GM12878 (cell line): Measurements from ENCODE around the gene ZDHHC17. TPM values are rescaled to one million over a fixed set of nuclear protein-coding genes. Genes with fewer than 3 reads are reported as not detected.

ENCODE experiments used
- ATF7 ChIP-seq: fragments of 450-650 bp; IDR thresholded peaks from 2 replicates; pipeline ENCODE4 v1.6.1; 2016; ENCODE audit warnings: low read depth, mild to moderate bottlenecking
- BACH1 ChIP-seq: fragments of 450-650 bp; IDR thresholded peaks from 2 replicates; pipeline ENCODE4 v1.6.1; 2017; ENCODE audit warnings: mild to moderate bottlenecking, borderline replicate concordance
- BHLHE40 ChIP-seq, 2 experiments: fragments of 450-650 bp in 1 of 2; IDR thresholded peaks; 2 replicates each; pipeline ENCODE4 v1.6.1; 2011 to 2017; ENCODE audit warnings: low read depth in 2 of 2, borderline replicate concordance in 1 of 2, improper control_type of control experiment in 1 of 2, low read length in 1 of 2, mild to moderate bottlenecking in 1 of 2
- CREM ChIP-seq: IDR thresholded peaks from 2 replicates; pipeline ENCODE4 v1.6.1; 2014; ENCODE audit warnings: antibody characterized with exemption, low read depth
- EED ChIP-seq: sonication (generic); IDR thresholded peaks from 2 replicates; pipeline ENCODE4 v1.6.1; 2016; ENCODE audit warnings: antibody characterized with exemption, low read depth
- GATAD2B ChIP-seq: fragments of 450-650 bp; conservative IDR thresholded peaks from 2 replicates; pipeline ENCODE4 v1.6.1; 2017; ENCODE audit warnings: low read depth, mild to moderate bottlenecking, moderate library complexity
- HDGF ChIP-seq: fragments of 450-650 bp; IDR thresholded peaks from 2 replicates; pipeline ENCODE4 v1.6.1; 2016; ENCODE audit warnings: antibody characterized with exemption
- IKZF1 ChIP-seq: fragments of 450-650 bp; conservative IDR thresholded peaks from 2 replicates; pipeline ENCODE4 v1.6.1; 2017; ENCODE audit warnings: antibody characterized with exemption, mild to moderate bottlenecking
- IKZF2 ChIP-seq, 2 experiments: fragments of 450-650 bp; IDR thresholded peaks; 2 replicates each; pipeline ENCODE4 v1.6.1; 2017; ENCODE audit warnings: mild to moderate bottlenecking in 2 of 2, moderate library complexity in 2 of 2
- IRF4 ChIP-seq: IDR thresholded peaks from 2 replicates; pipeline ENCODE4 v1.6.1; 2011; ENCODE audit warnings: low read depth, low read length
- MTA2 ChIP-seq: fragments of 450-650 bp; IDR thresholded peaks from 2 replicates; pipeline ENCODE4 v1.6.1; 2016; ENCODE audit warnings: low read depth, mild to moderate bottlenecking, moderate library complexity
- NBN ChIP-seq: fragments of 450-650 bp; IDR thresholded peaks from 2 replicates; pipeline ENCODE4 v1.6.1; 2016
- NFIC ChIP-seq: IDR thresholded peaks from 2 replicates; pipeline ENCODE4 v1.6.1; 2012; ENCODE audit warnings: low read depth, mild to moderate bottlenecking, inconsistent platforms, low read length, moderate library complexity
- NFYA ChIP-seq: IDR thresholded peaks from 2 replicates; pipeline ENCODE4 v1.6.1; 2011; ENCODE audit warnings: low read depth, mild to moderate bottlenecking, low read length, improper control_type of control experiment, borderline replicate concordance
- NR2C2 ChIP-seq: IDR thresholded peaks from 2 replicates; pipeline ENCODE4 v1.6.1; 2011; ENCODE audit warnings: borderline replicate concordance, low read depth; ENCODE audit not compliant: control insufficient read depth, insufficient read length
- PAX5 ChIP-seq: IDR thresholded peaks from 2 replicates; pipeline ENCODE4 v1.6.1; 2011; ENCODE audit warnings: low read depth, low read length, borderline replicate concordance
- POLR2AphosphoS5 ChIP-seq: IDR thresholded peaks from 2 replicates; pipeline ENCODE4 v1.6.1; 2011; ENCODE audit warnings: mild to moderate bottlenecking, low read length, inconsistent platforms
- RAD51 ChIP-seq: fragments of 450-650 bp; IDR thresholded peaks from 2 replicates; pipeline ENCODE4 v1.6.1; 2016; ENCODE audit warnings: moderate library complexity, mild to moderate bottlenecking, inconsistent platforms
- SRF ChIP-seq, 2 experiments: IDR thresholded peaks; 2 replicates each; pipeline ENCODE4 v1.6.1; 2011; ENCODE audit warnings: low read depth in 2 of 2, low read length in 2 of 2, mild to moderate bottlenecking in 1 of 2, moderate library complexity in 1 of 2
- ZNF274 ChIP-seq: IDR thresholded peaks from one replicate; pipeline ENCODE4 v1.8.0; 2011; ENCODE audit not compliant: insufficient read length, insufficient read depth
- polyA plus RNA-seq, 11 experiments: library from polyadenylated mRNA; depleted of rRNA in 4 of 11; unstranded in 6 of 11; stranded (reverse) in 5 of 11; fragments of >200 nt; fragmentation: Nextera tagmentation in 4 of 11; fragmentation: Illumina TruSeq in 1 of 11; extraction: Ambion mirVana in 4 of 11; extraction: Trizol in 1 of 11; gene quantifications; 1 replicate in 1 of 11; 2 replicates in 10 of 11; pipeline versions ENCODE4 v1.2.1 to v1.2.3, GENCODE V29; 2011 to 2016; ENCODE audit warnings: inconsistent platforms in 2 of 11, missing spikeins in 2 of 11, low read depth in 1 of 11
- total RNA-seq, 4 experiments: library from RNA; depleted of rRNA in 3 of 4; stranded (reverse); fragments of >200 nt in 3 of 4; fragmentation: Illumina TruSeq in 1 of 4; extraction: Trizol in 1 of 4; gene quantifications; 2 replicates each; pipeline versions ENCODE4 v1.2.1 to v1.2.3, GENCODE V29; 2013 to 2021
- TF ChIP-seq, protein P1 (sequence below): fragments of 450-650 bp; IDR thresholded peaks from 2 replicates; pipeline ENCODE4 v1.6.1; 2016; ENCODE audit warnings: mild to moderate bottlenecking
- TF ChIP-seq, protein P2 (sequence below): fragments of 450-650 bp; IDR thresholded peaks from 2 replicates; pipeline ENCODE4 v1.6.1; 2014; ENCODE audit warnings: mild to moderate bottlenecking
- TF ChIP-seq, protein P3 (sequence below): fragments of 150-350 bp; IDR thresholded peaks from 2 replicates; pipeline ENCODE4 v1.6.1; 2016; ENCODE audit warnings: low read depth, low read length
- TF ChIP-seq, protein P4 (sequence below): fragments of 450-650 bp; formaldehyde crosslinking; IDR thresholded peaks from 2 replicates; pipeline ENCODE4 v1.4.0; 2022; ENCODE audit warnings: mild to moderate bottlenecking, moderate library complexity

The ZDHHC17 gene
- total and polyA plus RNA-seq, 10 of the 15 experiments (the other 5 are each of a cell fraction or from before 2014, with no cell fraction given) = 4.3 to 50.0 (median 19.3) TPM

DNA sequence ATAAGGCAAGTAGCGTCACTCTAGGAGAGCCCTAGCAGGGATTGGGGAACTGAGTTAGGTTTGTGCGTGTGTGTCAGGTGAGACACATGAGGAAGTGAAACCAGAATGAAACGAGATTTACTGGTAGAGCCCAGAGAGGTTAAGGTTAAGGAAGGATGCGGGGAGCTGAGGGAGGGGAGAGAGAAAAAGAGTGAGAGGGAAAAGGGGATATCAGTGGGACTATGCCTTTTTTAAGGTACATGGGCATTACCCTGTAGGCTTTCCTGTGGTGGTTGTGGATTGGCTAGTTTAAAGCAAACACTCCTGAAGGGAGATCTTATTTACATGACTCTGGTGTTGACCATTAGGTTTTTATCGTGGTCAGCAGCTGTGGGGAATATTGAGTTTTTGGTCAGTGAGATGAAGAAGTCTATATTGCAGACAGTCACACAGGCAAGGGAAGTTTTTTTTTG, 13.9 kb downstream of the ZDHHC17 start (continued):
- TF ChIP-seq BHLHE40 (IDR thresholded peaks at IDR 0.05; ENCODE audit: borderline replicate concordance in 1 of 2, low read depth in 2 of 2, low read length in 1 of 2) = peak; percentile 83 to 89
- peak; percentile 89 for TF ChIP-seq IKZF1
- TF ChIP-seq IKZF2 (IDR thresholded peaks at IDR 0.05) = peak; percentile 94 to 97
- TF ChIP-seq PAX5 = peak; percentile 27; the same call in 1 of the 2 replicates
- TF ChIP-seq ZNF274 = no peak
- TF ChIP-seq NBN = peak; percentile 93
- peak; percentile 84 for TF ChIP-seq MTA2
- peak; percentile 77; the same call in 1 of the 2 replicates for TF ChIP-seq BACH1
- TF ChIP-seq, protein P1, sequence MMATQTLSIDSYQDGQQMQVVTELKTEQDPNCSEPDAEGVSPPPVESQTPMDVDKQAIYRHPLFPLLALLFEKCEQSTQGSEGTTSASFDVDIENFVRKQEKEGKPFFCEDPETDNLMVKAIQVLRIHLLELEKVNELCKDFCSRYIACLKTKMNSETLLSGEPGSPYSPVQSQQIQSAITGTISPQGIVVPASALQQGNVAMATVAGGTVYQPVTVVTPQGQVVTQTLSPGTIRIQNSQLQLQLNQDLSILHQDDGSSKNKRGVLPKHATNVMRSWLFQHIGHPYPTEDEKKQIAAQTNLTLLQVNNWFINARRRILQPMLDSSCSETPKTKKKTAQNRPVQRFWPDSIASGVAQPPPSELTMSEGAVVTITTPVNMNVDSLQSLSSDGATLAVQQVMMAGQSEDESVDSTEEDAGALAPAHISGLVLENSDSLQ = peak; percentile 65; the same call in 1 of the 2 replicates
- no peak for TF ChIP-seq NR2C2
- peak; percentile 51; the same call in 1 of the 2 replicates for TF ChIP-seq HDGF
- no peak for TF ChIP-seq NFYA
- TF ChIP-seq SRF (IDR thresholded peaks at IDR 0.05; ENCODE audit: low read depth in 2 of 2, low read length in 2 of 2) = 0 out of 4 replicates have a peak, but pooled peaks of 1 of the 2 experiments have one; percentile 30
- TF ChIP-seq EED = peak; percentile 86
- TF ChIP-seq NFIC = peak; percentile 60
- TF ChIP-seq IRF4 = peak; percentile 88
- TF ChIP-seq, protein P2, sequence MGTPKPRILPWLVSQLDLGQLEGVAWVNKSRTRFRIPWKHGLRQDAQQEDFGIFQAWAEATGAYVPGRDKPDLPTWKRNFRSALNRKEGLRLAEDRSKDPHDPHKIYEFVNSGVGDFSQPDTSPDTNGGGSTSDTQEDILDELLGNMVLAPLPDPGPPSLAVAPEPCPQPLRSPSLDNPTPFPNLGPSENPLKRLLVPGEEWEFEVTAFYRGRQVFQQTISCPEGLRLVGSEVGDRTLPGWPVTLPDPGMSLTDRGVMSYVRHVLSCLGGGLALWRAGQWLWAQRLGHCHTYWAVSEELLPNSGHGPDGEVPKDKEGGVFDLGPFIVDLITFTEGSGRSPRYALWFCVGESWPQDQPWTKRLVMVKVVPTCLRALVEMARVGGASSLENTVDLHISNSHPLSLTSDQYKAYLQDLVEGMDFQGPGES = no peak
- peak; percentile 47 for TF ChIP-seq RAD51
- TF ChIP-seq, protein P3, sequence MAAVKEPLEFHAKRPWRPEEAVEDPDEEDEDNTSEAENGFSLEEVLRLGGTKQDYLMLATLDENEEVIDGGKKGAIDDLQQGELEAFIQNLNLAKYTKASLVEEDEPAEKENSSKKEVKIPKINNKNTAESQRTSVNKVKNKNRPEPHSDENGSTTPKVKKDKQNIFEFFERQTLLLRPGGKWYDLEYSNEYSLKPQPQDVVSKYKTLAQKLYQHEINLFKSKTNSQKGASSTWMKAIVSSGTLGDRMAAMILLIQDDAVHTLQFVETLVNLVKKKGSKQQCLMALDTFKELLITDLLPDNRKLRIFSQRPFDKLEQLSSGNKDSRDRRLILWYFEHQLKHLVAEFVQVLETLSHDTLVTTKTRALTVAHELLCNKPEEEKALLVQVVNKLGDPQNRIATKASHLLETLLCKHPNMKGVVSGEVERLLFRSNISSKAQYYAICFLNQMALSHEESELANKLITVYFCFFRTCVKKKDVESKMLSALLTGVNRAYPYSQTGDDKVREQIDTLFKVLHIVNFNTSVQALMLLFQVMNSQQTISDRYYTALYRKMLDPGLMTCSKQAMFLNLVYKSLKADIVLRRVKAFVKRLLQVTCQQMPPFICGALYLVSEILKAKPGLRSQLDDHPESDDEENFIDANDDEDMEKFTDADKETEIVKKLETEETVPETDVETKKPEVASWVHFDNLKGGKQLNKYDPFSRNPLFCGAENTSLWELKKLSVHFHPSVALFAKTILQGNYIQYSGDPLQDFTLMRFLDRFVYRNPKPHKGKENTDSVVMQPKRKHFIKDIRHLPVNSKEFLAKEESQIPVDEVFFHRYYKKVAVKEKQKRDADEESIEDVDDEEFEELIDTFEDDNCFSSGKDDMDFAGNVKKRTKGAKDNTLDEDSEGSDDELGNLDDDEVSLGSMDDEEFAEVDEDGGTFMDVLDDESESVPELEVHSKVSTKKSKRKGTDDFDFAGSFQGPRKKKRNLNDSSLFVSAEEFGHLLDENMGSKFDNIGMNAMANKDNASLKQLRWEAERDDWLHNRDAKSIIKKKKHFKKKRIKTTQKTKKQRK = no peak
- TF ChIP-seq ATF7 = peak; percentile 45; the same call in 1 of the 2 replicates
- TF ChIP-seq POLR2AphosphoS5 = no peak
- peak; percentile 60; the same call in 1 of the 2 replicates for TF ChIP-seq GATAD2B
- TF ChIP-seq, protein P4, sequence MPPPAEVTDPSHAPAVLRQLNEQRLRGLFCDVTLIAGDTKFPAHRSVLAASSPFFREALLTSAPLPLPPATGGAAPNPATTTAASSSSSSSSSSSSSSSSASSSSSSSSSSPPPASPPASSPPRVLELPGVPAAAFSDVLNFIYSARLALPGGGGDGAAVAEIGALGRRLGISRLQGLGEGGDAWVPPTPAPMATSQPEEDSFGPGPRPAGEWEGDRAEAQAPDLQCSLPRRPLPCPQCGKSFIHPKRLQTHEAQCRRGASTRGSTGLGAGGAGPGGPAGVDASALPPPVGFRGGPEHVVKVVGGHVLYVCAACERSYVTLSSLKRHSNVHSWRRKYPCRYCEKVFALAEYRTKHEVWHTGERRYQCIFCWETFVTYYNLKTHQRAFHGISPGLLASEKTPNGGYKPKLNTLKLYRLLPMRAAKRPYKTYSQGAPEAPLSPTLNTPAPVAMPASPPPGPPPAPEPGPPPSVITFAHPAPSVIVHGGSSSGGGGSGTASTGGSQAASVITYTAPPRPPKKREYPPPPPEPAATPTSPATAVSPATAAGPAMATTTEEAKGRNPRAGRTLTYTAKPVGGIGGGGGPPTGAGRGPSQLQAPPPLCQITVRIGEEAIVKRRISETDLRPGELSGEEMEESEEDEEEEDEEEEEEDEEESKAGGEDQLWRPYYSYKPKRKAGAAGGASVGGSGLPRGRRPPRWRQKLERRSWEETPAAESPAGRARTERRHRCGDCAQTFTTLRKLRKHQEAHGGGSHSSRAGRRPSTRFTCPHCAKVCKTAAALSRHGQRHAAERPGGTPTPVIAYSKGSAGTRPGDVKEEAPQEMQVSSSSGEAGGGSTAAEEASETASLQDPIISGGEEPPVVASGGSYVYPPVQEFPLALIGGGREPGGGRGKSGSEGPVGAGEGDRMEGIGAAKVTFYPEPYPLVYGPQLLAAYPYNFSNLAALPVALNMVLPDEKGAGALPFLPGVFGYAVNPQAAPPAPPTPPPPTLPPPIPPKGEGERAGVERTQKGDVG (CRISPR knock-in tag) = no peak
- peak; percentile 49; the same call in 1 of the 2 replicates for TF ChIP-seq CREM
